NCI-H1694 (cell line): ENCODE results near the gene LRRC63.

ENCODE experiments used
- DNase-seq: peaks from one replicate; lab custom pipeline; 2025; lab: John Stamatoyannopoulos, UW

The LRRC63 gene

DNA sequence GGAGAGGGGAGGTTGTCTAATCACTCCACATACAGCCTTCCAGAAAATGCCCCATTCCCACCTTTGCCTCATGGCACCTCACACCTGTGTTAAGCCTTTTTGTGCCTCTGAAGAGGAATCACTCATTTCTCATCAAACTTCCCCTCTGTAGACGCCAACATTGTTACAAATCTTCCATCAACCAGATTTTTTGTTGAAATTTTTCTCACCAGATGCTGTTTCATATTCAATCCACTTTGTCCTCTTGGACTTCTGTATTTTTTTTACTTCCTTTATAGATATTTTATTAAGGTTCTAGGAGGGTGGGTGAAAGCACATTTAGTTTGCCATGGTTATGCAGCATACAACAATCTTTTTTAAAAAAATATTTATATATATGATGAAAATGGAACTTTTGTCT is 101.3 kb downstream of the LRRC63 start:
- no peak for DNase-seq

DNA sequence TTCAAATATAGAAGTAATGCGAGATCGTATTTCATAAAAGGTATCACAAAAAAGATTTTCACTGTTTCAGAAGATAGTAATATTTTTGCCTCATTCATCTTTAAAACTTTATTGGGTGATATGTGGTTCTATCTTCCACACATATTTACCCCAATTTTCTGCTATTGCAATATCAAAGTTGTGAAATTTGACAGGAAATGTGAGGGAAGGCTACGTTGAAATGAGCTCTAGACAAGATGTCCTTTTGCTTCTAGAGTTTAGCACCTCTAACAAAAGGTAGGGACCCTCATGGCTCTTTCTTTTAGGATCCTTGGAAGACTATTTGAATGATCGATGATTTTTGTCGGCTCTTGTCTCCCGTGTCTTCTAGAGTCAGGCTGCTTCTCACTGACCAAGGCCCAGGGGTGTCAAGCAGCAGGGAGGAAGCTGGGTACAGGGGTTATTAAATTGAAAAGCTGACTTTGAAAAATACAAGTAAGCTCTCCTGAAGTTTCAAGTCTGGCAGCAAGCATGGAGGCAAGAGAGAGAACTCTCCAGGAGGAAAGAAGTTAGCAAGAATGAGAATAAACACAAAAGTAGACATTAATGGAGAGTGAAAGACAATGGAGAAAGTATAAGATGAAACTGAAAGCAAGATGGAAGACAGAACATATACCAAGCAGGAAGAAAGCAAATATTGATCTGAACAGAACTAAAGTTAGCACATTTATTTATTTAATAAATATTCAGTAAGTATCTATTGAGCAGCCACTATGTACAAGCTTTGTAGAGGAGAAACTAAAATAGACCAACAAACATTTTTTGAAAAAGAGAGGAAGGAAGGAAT is 101.9 kb downstream of the LRRC63 start:
- no peak for DNase-seq

DNA sequence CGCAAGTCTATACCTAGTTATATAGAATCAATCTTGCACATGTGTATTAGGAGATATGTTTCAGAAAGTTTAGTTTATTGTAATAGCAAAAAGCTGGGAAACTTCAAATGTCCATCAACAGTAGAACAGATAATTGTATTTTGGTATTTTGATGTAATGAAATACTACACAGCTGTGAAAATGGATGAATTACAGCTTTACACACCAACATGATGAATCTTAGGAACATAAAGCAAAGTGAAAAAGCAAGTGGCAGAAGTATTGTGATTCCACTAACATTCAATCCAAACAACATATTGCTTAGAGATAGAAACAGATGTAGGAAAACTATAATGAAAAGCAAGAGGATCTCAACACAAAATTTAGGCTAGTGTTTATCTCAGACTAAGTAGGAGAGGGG is 102.9 kb downstream of the LRRC63 start:
- DNase-seq, result no peak

DNA sequence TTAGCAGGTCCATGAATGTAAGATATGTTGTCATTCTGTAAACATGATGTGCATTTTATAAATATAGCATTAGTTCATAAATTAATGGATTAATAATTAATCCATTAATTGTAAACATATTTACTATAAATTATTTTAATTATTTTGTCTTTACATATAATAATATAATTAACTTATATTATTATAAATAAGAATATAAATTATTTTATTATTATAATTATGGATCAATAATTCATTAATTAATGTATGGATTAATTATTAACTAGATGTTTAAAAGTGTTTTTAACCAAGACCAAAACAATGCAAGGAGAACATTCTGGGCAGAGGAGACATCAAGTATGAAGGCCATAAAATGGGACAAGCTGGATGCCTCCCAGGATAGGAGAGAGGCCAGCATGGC is 103.3 kb downstream of the LRRC63 start:
- no peak for DNase-seq

DNA sequence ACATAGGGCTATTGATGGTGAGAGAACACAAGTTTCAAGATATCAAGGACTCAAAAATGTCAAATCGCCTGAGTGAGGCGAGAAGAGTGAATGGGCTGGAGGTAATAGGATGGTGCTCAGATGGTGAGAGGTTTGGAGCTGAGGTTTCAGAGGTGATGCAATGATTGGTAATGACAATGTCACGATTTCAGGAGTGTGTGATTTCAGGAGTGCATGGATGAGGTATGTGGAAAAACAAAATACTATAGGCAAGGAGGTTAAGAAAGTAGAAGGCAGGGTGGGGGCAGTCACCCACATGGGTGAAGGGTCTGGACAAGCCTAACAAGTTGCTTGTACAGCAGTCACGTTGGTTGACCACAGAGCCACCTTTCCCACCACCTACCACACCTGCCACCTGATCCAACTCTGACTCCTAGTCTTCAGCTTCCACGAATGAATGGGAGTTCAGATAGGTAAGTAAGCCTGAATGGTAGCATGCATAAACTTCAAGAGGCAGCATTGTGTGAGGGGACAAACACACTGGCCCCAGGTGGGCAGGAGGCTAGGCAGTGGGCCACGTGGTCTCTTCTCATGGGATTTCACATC is 103.9 kb downstream of the LRRC63 start:
- DNase-seq, result no peak

DNA sequence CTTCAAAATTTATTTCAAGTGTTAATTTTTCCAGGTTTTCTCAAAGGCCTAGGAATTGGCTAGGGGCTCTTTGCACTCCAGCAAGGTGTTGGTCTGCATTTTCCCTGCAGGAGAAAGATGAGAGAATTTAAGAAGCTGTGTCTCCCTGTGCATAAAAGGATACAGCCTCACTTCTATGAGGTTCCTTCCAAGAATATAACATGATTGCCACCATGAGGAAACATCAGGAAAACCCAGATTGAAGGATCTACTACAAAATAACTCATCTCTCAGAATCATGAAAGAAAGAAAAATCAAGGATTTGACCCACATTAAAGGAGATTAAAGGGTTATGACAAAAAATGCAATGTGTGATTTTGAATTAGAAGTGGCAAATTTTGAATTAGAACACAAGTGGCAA is 105.4 kb downstream of the LRRC63 start:
- DNase-seq, result no peak

DNA sequence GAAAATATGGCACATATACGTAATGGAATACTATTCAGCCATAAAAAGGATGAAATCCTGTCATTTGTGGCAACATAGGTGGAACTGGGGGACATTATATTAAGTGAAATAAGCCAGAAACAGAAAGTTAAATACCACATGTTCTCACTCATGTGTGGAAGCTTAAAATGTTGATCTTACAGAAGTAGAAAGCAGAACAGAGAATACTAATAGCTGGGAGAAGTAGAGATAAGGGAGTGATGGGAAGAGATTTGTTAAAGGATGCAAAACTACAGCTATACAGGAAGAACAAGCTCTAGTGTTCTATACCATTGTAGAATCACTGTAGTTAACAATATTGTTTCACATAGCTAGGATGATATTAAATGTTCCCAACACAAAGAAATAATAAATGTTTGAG is 107.3 kb downstream of the LRRC63 start:
- no peak for DNase-seq

DNA sequence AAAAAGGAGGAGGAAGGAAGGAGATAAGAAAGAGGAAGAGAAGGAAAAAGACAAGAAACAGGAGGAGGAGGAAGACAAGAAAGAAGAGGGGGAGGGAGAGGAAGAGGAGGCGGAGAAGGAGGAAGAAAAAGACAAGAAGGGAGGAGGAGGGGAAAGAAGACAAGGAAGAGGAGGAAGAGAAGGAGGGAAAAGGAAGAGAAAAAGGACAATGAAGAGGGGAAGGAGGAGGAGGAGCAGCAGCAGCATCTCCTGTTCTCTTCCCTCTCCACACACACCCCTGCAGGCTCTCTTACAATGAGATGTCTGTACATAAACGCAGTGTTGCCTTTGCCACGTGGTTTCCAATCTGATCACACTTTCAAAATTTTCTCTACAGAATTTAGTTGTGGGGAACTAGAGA is 108.7 kb downstream of the LRRC63 start:
- DNase-seq, result no peak

DNA sequence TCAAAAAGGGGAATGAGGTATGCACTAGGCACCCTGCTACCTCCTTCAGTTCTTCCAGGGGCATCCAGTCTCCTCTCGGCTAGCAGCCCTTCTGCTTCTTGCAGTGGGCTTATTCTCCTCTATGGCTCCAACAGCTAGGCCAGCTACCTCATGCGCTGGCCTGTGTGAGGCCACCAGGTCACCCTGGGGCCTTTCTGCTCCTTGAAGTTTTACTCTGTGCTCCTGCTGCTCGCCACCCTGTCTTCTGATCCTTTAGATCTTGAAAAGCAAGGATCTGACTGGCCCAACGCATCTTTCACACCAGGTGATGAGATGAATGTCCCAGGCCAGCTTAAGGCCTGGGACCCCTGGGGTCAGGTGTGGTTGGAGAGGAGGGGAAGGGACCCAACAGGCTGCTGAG is 109.1 kb downstream of the LRRC63 start:
- no peak for DNase-seq

DNA sequence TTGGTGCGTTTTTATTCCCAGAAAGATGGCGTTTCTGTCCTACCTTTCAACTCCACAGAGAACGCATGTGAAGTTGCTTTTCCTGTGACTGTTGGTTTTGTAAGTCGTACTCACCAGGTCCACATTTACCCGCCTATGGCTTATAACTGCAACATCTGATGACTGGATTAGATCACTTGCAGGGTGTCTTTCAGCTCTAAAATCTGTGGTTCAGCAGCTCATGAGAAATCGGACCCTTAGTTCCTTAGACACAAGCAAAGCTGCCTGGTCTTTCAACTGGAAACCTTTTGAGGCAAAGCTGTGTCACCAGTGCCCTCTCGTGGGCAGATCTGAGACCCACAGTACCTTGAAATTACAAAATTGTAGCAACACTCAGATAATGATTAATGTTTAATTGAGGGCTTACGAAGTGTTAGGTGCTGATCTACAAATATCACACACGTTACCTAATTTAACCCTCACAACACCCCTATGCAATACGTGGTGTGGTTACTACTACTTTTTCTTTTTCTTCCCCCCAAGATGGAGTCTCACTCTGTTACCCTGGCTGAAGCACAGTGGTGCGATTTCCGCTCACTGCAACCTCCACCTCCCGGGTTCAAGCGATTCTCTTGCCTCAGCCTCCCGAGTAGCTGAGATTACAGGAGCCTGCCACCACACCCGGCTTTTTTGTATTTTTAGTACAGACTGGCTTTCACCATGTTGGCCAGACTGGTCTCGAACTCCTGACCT is 109.9 kb downstream of the LRRC63 start:
- DNase-seq, result peak; percentile 50

DNA sequence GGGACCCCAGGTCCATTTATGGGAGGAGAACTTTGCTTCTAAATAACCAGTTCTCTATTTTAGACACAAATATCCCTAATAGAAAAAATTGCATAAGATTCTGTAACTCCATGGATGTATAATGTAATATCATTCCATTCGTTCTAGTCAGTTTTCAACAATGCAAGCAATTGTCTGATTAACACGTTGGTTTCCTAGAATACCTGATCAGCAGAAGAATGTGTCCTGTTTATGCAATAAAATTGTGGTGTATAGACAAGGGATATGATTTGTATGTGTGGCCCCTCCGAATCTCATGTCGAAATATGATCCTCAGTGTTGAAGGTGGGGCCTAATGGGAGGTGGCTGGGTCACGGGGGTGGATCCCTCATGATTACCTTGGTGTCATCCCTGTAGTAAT is 113.2 kb downstream of the LRRC63 start:
- DNase-seq, result no peak
